Uterus (tissue), 2 donors: ENCODE data around the gene ACVR1.

Experiments used
- CTCF ChIP-seq, 4 experiments: fragments of 200-600 bp in 2 of 4; fragments of 450-650 bp in 2 of 4; sonication (generic) in 2 of 4; IDR thresholded peaks; one replicate each; pipeline ENCODE4 v1.5.1; 2016 to 2019; ENCODE audit warnings: antibody characterized with exemption in 4 of 4, mild to moderate bottlenecking in 2 of 4, moderate library complexity in 1 of 4
- POLR2A ChIP-seq, 2 donors: fragments of 450-650 bp; IDR thresholded peaks; one replicate each; pipeline ENCODE4 v1.6.1; 2016; ENCODE audit warnings: antibody characterized with exemption in 2 of 2, mild to moderate bottlenecking in 1 of 2, moderate library complexity in 1 of 2

GRCh38 chr2:157857881-157858280 lies 18.2 kb downstream of the ACVR1 start:
- TF ChIP-seq CTCF (IDR thresholded peaks at IDR 0.05): no peak
- no peak for TF ChIP-seq POLR2A (IDR thresholded peaks at IDR 0.05)
